GM19328 (cell line): ENCODE data around the gene LRRFIP1.
"Not testable (repeated sequence)": the region's sequence is repeated elsewhere in the genome, so short reads cannot be mapped to it uniquely, and the experiment has no call there.

Experiments
- ATAC-seq: cut with Tn5 transposase; IDR thresholded peaks from one replicate; pipeline ENCODE4 v1.9.1; 2021; ENCODE audit warnings: mild to moderate bottlenecking, moderate library complexity; ENCODE audit not compliant: unreplicated experiment

LRRFIP1 gene

DNA sequence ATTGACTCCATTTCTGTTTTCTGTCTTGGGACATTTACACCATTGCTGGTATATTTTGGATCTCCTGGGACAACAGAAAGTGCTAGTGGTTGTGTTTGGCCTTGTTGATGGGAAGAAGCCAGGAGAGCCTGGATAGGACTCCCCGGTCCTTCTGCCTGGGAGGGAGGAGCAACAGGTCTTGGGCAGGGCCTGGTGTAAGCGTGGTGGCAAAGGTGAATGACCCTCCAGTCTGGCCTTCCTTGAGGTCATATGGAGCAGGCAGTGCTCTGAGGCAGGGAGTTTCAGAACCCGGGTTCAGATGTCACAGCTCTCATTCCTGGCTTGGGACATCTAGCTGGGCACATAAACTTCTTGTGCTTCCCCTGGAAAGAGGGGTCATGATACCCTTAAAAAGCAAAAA, 115.2 kb downstream of the LRRFIP1 start:
- ATAC-seq = no peak

DNA sequence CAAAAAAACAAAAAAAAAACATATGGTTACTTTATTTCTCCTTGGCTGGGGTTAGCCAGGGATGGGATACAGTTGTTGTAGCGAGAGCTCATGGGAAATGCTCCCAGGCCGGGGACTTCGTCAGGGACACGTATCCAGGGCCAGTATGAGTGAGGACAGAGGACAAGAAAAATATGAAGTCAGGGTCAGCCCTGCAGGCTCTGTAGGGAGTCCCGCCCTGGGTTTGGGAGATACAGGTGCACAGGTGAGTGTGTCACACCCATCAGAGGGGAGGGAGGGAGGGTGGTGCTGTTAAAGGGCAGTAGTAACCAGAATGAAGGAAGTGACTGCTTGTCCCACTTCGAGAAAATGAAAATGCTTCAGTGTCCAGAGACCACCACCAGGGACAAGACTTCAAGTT, 115.6 kb downstream of the LRRFIP1 start:
- no peak for ATAC-seq

DNA sequence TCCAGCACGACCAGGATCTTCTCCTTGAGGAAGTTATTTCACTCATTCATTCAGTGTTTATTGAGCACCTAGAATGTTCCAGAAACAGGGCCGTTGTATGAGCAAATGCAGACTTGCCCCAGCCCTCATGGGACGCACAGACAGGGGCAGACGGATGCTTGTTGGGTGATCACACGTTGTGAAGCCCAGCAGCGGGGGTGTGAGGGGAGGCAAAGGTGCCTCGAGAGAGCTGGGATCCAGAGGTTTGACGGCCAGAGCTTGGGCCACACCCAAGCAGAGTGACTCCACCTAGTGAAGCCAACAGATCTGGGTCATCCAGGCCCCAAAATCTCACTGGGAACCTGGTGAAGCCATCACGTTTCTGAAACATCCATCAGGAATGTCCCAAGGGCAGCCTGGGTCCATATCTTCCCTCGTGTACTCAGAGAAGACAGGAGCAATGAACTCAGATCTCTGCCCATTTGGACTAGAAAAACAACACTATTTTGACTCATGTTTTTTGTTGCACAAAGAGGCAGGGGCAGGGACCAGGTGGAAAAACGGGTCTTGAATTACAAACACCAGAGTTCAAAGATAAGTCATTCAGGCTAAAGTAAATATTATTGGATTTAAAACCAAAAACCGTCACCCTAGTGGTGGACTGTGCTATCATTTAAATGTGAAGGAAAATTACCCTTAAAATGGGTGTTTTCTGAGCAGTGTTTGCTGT, 116.3 kb downstream of the LRRFIP1 start:
- no peak for ATAC-seq

GRCh38 chr2:237744270-237744612, 116.9 kb downstream of the LRRFIP1 start:
- ATAC-seq = no peak

GRCh38 chr2:237744613-237745249, 117.3 kb downstream of the LRRFIP1 start:
- ATAC-seq = no peak

GRCh38 chr2:237745250-237745613, 117.8 kb downstream of the LRRFIP1 start:
- ATAC-seq = no peak

GRCh38 chr2:237746302-237747080, 119.1 kb downstream of the LRRFIP1 start:
- ATAC-seq = no peak

DNA sequence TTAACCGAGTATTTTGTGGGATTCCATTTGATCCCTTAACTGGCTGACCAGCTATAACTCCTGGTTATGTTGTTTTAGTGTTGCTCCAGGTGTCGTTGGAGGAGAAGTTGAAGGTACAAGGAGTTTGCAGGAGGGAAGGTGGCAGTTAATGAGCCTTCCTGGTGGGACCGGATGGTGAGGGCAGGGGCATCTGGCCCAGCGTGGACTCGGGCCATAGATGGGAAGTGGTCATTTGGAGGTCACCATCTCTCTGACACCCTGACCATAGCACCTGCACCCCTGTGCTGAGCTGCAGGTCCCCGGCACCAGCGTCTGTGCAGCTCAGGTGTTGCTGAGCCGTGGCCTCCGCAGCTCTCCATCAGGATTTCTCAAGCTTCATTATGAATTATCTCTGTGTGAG, 119.8 kb downstream of the LRRFIP1 start:
- ATAC-seq = no peak

DNA sequence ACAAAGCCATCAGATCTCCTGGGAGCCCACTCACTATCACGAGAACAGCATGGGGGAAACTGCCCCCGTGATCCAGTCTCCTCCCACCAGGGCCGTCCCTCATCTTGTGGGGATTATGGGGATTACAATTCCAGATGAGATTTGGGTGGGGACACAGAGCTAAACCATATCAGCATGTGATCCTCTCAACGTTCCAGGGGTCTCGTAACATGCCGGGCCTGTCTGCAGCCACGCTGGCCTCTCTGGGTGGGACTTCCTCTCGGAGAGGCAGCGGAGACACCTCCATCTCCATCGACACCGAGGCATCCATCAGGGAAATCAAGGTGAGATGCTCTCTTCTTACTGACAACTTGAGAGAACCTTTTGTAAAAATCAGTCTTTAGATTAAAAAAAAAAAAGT, 121.6 kb downstream of the LRRFIP1 start:
- ATAC-seq = no peak

DNA sequence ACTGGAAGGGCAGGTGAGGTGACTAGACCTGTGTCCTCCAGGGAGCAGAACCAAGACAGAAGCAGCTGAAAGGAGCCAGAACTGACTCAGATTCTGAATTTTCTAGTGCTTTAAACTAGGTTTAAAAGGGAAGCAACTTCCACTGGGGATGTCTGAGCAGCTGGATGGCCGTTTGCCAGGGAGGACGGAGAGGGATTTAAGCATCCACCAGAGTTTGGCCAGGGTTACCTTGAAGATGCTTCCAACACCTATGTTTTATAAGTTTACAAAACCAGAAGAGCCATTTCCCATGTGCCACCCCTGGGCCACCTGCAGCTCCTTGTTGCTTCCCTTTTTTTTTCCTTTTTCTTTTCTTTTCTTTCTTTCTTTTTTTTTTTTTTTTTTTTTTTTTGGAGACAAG, 122.6 kb downstream of the LRRFIP1 start:
- ATAC-seq = no peak

- ATAC-seq = not testable (repeated sequence)
Measured at GRCh38 chr2:237750441-237750840, 123.1 kb downstream of the LRRFIP1 start.

DNA sequence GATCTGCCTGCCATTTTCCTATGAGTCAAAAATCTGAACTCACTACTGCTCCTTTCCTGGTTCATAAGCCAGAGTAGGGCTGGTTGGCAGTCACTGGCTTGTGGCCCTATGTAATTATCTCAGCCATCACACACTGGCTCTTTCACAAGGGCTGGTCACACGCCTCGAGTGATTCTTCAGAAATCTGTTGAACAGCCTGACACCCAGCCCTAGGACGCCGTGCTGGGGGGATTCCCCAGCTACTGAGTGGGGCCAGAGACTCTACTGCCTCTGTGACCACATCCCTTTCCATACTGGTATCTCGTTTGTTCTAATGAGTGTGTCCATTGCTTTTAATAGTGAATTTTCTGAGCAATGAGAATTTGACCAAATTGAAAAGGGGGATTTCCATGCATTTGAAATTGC, 125.4 kb downstream of the LRRFIP1 start:
- peak; percentile 85 for ATAC-seq

- no peak for ATAC-seq
Measured at GRCh38 chr2:237754182-237754581, 126.8 kb downstream of the LRRFIP1 start.

- ATAC-seq = no peak
Measured at GRCh38 chr2:237754626-237755248, 127.3 kb downstream of the LRRFIP1 start.

DNA sequence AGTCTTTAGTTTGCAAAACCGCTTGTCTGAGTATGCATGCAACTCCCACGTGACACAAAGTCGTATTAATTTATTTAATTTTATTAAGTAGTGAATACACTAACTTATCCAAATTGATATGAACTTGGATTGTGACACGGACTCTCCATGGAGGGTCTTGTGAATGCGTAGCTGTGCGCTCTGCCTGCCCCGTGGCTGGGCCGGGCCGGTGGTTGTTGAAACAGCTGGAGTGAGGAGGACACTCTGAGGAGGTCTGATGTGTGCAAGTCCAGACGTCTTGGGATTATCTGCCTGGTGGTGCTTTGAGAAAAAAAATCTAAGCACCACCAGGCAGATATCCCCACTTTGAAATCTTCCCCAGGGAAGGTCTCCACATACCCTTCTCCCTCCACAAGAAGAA, 130.2 kb downstream of the LRRFIP1 start:
- ATAC-seq = no peak

- ATAC-seq = no peak
Measured at GRCh38 chr2:237758185-237758584, 130.8 kb downstream of the LRRFIP1 start.

DNA sequence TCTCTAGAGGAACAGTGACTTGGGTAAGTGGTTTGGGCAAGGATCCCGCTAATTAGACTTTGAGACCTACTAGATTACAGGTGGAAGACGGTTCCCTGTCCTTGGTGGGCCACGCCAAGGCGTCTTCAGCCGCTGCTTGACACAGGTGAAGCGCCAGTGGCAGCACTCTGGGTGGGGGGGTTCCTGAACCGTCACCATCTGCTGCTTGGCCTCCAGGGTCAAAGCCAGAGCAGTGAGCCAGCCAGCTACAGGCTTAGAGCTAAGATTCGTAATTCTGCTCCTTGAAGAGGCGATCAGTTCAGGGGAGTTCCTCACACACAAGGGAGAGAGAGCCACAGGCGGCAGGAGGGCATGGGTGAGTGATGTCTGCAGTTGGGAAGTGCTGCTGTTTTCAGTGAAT, 131.8 kb downstream of the LRRFIP1 start:
- ATAC-seq = no peak

DNA sequence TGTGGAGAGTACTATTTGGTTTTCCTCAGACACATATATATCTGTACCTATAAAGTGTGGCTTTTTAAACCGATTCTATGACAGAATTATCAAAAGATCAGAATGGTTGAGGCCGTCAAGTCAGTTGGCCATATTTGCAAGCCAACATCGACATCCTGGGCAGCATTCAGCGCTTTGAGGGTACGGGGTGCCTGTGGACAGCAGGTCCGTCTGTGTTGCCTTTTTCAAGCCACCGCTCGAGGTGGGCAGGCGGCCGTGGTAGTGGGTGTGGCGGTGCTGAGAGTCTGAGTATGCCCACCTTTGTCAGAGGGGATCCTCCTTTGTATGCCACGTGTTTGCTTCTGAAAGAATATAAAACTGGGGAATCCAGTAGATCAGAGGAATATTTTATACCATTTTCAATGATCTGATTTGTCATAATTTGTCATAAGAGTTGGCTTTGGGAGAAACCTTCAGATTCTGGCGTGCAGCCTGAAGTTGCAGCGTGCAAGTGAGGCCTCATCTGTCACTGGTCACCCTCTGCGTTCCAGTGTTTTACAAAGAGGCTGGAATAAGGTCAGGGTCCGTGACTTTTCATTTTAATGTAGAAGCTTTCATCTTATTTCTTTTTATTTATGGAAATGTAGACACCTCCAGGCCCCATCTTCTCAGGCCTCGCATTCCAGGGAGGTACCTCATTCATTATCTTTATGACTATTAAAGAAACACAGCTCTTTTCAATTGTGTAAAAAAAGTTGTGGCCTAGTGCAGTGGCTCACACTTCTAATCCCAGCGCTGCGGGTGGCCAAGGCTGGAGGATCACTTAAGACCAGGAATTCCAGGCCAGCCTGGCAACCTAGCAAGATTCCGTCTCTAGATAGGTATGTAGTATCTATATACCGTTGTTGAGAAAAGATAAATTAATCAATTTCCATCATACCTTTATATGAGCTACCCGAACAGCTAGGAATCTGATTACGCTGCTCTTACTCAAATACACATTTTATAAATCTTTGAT, 133.4 kb downstream of the LRRFIP1 start:
- no peak for ATAC-seq

GRCh38 chr2:237762291-237763182, 135.2 kb downstream of the LRRFIP1 start:
- ATAC-seq = not testable (repeated sequence)
